HG03196 (cell line): ENCODE data around the gene SULF2.

Source experiments
- ATAC-seq: cut with Tn5 transposase; IDR thresholded peaks from one replicate; pipeline ENCODE4 v1.9.1; 2021; ENCODE audit not compliant: unreplicated experiment

The SULF2 gene

DNA sequence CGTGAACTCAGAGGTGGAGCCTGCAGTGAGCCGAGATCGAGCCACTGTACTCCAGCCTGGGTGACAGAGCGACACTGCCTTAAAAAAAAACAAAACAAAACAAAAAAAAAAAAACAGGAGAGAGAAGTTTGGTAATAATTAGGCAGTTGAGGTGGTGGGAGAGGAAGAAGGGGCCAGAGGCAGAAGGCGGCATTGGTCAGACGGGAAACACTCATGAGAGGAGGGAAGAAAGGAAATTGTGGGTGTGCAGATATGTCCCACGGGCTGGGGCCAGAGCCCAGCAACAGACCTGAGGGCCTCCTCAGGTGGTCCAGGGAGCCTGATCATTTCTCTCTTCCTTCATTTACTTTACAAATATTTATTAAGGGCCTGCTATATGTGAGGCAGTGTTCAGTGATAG lies 20.0 kb downstream of the SULF2 start:
- no peak for ATAC-seq

DNA sequence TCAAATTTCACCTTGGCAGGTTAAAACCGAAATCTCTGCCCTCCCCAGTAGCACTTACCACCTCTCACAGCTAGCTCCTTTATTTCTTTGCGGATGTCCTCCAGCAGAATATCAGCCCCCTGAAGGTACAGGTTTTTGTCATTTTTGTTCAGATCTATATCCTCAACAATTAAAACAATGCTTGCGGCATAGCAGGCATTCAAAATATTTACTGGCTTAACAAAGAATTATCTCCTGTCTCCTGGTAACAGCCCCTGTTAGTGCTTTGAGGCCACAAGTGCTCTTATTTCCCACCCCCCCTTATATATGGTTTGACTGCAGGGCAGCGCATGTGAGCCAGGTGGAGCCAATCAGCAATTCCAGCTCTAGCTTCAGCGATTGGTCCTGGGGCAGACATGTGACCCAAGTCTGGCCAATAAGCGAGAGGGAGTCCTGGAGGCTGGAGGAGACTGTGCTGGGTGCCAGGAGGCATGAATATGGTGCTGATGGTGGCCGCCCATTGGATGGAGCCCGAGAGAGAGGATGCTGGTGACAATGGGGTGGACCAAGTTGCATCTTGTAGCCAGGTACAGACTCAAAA lies 21.0 kb downstream of the SULF2 start:
- no peak for ATAC-seq

DNA sequence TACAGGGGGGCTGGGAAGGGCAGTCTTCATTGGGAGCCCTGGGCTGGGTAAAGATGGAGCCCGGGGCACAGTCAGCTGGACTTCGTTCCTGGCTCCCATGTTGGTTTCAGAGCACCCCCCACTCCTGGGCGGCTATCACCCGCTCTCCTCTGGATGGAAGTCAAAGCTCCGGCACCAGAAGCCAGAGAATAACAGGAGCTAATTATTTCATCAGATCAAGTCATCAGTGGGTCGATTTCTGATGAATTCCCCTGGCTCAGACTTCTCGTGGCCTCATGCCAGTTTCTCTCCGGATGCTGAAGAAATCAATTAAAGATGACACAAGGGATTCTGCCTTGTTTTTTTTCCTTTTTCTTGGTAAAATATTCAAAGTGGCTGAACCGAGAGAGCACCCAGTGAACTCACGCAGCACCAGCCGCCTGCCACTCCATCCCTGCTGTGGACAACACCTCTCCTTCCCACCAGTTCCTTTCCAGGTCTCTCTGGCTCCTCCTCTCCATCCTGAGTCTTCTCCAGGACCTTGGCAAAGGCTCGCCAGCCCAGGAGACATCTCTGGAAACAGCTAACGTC lies 22.5 kb downstream of the SULF2 start:
- no peak for ATAC-seq

DNA sequence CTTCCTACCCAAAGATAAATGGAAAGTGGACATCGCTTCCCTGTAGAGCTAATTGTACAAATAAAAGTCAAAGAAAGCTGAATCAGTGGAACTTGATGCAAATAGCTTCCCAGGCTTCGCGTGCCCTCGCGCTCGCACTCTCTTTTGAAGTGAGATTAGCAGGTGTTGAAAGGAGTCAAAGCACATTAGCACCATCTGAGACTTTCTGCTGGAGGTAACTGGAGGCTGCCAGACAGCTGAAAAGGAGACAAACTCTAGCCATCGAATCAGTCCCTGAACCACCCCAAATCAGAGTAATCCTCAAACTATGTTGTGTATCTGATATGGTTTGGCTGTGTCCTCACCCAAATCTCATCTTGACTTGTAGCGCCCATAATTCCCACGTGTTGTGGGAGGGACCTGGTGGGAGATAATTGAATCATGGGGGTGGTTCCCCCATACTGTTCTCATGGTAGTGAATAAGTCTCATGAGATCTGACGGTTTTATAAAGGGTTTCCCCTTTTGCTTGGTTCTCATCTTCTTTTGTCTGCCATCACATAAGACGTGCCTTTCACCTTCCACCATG lies 23.7 kb downstream of the SULF2 start:
- no peak for ATAC-seq

DNA sequence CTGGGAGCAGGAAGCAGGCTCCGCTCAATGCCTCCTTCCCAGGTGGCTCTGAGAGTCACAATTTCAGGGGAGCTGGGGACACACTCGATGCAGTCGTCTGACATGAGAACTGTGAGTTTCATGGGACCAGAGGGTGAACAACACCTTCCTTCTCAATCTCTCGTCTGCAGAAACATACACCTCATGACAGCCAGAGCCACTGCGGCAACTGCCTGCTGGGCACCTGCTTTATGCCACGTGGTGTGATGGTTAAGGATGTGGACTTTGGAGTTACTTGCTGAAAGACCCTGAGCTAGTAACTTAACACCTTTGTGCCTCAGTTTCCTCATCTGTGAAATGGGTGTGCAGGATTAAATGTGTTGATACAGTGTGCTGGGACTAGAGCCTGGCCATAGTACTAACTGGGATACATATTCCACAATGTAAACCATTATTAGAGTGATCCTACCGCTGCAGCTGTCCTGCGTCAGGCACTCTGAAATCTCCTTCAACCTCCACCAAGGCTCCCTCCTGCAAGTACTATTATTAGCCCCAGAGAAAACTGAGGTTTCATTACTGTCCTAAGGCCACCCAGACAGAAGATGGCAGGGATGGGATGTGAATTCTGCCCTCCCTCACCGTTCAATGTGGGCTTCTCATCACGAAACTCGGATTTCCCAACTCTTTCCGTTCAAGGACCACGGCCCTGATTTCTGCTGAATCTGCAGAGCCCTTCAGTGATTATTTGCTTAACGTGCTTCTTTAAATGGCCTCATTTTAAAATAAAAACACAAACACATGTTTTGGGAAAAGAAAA lies 24.4 kb downstream of the SULF2 start:
- no peak for ATAC-seq

DNA sequence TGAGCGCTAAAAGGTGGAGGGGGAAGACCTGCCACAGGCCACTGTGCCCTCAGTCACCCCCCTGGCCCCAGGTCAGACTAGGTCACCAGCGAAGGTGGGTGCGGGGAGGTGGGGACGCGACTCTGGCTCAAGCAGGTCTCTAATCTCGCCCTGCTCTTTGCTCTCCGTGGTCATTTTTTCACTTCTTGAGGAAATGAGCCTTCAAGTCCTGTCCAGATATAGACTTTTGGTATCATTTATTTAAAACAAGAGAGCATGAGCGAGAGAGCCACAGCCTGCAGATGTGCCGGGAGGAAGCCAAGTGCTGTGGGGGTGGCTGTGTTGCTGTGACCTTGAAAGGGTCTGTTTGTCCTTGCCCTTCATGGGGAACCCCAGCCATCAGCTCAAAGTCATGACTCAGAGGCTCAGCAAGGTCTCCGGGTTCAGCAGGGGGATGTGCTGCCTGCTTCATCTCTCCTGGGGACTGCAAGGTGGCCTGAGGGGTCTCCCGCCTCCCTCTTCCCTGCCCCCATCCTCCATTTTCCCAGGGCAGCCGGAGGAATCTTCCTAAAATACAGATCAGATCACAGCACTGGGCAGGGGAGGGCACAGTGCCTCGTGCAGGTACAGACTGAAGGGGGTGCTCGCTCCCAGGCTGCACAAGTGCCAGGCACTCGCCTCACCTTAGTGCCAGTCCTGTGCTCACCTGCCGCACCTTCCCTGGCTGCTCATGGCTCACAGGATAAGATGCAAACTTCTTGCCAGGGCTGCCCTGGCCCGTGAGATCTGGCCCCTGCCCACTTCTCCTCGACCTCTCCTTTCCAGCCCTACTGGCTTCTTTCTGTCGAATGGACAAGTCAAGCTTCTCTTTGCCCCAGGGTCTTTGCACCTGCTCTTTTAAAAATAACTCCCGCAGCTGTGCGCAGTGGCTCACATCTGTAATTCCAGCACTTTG lies 26.5 kb downstream of the SULF2 start:
- ATAC-seq = no peak

DNA sequence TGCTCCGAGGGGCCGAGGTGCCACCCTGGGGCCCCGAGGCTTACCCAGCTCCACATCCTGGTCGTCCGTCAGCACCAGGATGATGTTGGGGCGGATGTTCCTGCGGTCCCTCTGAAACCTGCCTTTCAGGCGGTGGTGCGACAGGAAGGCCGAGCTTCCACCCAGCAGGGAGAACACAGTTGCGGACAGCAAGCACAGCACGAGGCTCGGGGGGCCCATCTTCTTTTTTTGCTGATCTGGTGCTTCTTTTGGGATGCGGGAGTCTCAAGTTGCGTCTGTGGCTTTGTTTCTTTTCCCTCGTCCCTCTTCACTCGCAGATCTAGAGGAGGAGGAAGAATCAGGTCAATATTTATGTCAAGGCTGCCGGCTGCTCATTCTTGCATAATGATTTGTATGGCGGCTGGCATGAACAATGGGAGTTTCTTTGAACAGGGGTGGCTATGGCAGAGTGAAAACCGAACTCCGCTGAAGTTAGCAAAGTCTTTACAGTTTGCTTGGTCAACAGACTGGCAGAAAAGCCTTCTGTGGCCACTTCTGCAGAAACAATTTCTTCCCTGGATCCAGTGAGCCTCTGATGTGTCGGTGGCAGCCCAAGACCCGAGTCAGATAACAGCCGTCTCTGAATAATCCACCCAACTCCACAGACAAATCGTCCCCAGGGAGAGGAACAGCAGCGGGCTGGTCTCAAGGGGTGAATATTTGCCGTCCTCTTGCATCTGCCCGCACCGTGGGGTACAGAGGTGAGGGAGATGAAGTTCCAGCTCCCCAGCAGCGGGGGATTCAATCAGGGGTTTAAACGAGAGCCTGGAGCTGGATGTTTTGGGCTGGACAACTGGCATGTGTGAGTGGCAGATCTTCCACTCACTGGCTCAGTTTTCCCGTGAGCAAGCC lies 27.9 kb downstream of the SULF2 start:
- no peak for ATAC-seq

DNA sequence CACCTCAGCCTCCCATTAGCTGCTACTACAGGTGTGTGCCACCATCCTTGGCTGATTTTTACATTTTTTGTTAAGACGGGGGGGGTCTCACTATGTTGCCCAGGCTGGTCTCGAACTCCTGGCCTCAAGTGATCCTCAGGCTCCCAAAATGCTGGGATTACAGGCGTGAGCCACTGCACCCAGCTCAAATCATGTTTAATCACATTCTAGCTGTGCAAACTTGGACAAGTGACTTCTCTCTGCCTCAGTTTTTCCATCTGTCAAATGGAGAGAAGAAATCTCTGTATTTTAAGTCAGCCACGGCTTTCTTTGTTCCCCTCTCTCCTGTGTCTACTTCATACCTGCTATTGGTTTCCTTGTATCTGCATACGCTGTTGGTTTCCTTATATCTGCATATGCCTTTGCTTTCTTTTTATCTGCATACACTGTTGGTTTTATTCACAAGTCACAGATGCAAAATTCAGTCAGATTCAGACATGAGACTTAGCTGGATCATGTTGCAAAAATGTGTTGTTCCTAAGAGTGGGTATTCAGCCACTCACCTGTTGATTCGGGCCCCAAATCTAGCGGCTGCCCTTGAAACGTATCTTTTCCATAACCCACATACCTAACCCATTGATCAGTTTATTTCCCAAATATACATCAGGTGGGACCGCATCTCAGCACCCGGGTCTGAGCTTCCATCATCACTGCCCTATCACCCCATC lies 30.2 kb downstream of the SULF2 start:
- ATAC-seq = no peak

DNA sequence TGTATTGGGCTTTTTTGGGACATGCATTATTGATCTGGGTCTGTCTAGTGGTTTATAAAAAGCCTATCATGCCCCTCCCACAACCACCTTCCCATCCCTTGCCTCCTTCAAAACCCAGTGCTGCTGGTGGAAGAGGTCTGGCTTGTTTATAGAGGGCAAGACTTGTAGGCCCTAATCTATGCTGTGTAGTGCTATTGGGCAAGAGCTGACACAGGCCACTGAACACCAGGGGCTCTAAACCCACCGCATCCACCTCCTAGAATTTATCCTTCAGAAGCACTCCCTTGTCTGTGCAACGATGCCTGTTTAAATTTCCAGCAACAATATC lies 30.9 kb downstream of the SULF2 start:
- ATAC-seq = no peak

DNA sequence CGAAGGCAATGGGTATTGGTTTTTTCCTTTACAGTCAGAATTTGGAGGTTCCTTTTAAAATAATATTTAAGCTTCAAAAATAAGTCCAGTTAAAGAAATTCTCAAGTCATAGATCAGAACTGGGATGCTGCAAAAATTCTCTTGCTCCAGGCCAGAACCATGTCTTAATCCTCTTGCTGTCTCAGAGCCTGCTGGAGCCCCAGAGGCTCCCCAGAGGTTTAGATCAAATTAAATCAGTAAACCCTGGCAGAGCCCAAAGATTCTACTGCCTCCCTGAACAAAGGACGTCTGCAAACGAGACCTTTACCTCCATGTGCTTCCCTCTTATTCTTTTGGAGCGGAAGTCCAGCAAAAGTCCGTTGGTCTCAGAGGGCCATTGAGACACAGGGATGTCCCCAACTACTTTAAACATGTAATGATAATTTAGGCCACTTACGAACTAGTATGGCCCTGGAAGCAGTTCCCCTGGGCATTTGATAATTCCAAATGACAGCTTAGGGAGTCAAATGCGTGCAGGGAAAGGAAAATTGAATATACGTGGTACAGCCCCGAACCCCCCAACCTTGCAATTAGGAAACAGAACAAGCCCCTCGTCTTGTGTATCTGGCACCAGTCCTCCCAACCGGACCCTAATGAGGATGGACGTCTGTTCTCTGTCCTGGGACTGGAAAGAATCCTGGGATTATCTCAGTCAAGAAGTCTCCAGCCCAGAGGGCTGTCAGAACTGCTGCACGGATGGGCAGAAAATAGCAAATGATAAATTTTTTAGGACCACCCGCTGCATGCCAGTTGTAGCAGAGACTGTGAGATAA lies 31.5 kb downstream of the SULF2 start:
- no peak for ATAC-seq

DNA sequence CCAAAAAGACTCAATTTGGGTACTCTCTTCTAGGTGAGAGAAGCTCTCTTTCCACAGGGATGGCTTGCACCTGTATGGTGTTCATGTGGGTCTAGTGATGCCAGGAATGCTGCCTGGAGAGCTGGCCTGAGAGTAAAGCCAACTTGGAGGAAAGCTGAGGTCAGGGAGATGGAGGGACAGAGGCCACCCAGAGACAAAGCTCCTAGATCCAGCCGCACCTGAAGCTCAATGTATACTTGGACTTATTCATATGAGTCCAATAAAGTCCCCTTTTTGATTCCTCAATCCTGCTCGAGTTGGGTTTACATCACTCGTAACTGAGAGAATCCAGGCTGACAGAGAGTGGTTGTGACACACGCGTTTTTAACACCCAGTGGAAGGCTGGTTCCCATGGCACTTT lies 33.8 kb downstream of the SULF2 start:
- no peak for ATAC-seq

DNA sequence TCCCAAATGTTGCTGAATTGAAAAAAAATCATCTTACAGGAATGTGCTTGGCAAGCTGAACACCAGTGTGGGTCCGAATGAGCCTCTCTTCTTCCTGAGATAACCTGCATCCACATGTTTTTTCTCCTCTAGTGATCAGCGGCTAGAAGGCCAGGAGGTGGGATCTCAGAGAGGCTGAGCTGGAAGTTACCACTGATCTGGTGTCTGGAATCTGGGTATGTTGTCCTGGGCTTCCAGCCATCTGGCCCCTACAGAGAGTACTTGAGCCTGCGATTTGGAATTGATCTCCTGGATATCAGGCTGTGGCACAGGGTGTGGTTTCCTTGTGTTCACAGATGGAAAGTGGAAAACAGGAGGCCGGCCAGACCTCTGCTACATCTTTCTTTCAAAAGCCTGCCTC lies 35.9 kb downstream of the SULF2 start:
- no peak for ATAC-seq

DNA sequence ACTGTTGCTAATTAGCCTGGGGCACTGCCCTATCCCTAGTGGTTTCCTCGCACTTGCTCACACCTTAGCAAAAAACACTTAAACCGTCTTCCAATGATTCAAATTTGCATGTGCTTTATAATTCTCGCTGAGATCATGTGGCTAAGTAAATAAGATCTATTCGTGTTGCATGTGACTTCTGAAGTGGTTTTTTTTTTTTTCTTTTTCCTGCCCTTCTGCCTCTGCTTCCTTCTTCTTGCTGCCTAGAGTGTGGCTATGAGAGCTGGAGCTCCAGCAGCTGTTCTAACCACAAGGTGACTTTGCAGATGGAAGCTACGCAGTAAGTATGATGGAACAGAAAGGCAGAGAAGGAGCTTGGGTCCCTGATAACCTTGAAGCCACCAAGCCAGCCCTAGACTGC lies 36.5 kb downstream of the SULF2 start:
- ATAC-seq = no peak

DNA sequence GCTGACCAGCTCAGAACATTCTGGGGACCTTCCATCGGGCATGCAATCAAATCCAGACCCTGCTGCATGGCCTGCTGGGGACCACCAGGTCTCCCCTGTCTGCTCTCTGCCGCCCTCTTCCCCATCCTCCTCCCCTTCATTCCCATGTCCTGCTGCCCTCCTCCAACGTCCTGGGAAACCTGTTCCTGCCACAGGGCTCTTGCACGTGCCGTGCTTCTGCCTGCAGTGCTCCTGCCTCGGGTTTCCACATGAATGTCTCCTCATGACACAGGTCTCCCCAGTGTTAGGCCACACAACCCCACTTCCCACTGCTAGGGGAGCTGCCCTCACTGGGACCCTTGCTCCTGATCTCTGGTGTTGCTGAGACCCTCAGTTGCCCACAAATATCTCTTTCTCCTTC lies 37.2 kb downstream of the SULF2 start:
- no peak for ATAC-seq

DNA sequence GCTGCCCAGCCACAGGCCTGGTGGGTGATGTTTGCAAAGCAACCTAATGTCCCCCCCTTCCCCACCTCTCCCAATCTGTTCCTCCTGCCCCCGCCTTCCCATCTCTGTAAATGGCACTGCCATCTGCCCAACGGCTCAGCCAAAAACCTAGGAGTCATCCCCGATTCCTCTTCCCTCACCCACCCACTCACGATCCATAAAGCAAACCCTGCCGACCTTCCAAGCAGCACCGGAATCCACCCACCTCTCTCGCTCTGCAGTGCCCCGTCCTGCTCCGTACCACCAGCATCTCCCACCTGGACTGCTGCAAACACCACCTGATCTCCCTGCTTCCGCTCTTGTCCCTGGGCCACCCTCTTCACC lies 37.6 kb downstream of the SULF2 start:
- ATAC-seq = no peak

DNA sequence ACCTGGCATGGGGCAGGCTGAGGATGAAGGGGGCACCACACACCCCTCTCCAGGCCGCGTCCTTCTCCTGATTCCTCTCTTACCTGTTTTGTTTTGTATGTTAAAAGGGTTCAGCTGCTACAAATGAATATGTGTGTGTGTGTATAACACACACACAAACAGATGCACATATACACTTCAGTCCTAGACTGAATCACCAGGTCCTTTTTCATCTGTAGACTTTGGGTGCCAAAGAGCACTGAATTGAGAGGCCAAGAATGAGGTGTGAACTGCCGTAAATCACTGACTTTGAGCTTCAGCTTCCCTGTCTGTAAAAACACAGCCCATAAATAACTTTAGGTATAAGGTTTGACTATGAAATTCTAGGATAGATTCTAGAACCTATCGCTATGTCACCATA lies 40.5 kb downstream of the SULF2 start:
- ATAC-seq = no peak

DNA sequence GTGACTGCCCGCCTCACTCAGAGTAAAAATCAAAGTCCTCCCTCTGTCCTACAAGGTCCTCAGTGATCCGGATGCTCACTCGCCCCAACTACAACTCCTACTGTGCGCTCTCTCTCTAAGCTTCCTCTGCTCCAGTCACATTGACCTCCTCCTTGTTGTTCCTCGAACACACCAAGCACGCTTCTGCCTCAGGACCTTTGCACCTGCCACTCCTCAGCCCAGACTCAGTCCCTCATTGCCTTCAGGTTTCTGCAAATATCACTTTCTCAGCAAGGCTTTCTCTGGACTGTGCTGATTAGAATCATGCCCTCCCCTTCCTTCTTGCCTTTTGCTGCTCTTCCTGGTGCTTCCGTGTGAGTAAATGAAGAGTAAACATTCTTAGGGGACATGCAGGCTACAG lies 41.6 kb downstream of the SULF2 start:
- ATAC-seq = no peak

DNA sequence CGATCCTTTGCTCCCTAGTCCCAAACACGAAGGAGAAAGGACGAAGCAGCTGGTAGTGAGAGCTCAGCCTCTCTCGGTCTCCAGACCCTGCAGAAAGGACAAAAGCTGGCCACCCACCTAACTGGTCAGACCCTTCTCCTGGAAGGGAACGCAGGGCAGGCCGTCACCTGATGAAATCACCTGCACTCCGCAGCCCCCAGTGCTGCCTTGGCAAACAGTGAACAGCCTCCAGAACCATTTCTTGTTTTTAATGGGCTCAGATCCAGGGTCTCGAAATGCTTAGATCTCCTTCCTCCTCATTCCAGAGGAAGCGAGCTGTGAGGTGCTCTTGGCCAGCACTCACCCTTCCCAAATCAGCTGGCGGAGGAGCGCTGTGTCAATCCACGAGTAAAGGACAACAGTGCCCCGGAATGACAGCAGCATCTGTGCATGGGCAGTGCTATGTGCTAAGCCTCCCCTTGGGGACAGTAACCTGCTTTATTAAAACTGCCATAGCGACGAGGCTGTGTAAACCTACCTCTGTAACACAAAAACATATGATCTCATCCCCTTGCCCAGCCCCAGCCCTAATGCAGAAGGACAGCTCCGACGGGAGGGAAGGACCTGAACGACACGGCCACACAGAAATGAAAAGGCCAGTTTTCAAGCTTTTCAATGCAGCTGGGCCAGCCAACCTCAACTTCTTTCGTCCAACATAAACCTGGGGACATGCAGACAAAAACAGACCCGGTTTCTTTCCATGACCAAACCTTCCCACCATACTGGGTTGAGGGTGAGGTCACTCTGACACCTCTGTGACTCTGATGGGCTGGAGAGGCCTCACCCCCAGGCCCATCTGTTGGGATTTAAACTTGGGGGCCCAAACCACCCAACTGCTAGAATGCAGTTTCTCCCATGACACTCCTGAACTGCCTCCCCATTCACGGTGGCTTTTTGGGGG lies 43.3 kb downstream of the SULF2 start:
- ATAC-seq = no peak
